PC-3 (cell line): ENCODE measurements around the gene PGF. TPM values are rescaled to one million over a fixed set of nuclear protein-coding genes. Genes with fewer than 3 reads are reported as not detected.

Experiments used
- ATAC-seq: fragments of 200-7000 bp; cut with Tn5 transposase; 2 replicates; pipeline ENCODE4 v1.9.1; 2020; ENCODE audit warnings: mild to moderate bottlenecking, moderate library complexity
- BruUV-seq: library from RNA; stranded (reverse); fragments of 400-500 nt; replicated peaks from 2 replicates; lab custom pipeline; 2021; lab: Mats Ljungman, UMichigan
- CTCF ChIA-PET: fragments of 300-600 bp; sonication (Branson Sonifier 250); formaldehyde crosslinking; loops from one replicate; lab custom pipeline; 2022; ENCODE audit warnings: antibody characterized with exemption; lab: Charles Lee
- POLR2A ChIA-PET: fragments of 300-600 bp; sonication (Branson Sonifier 250); formaldehyde crosslinking; loops from one replicate; lab custom pipeline; 2022; ENCODE audit warnings: antibody characterized with exemption; ENCODE audit not compliant: unreplicated experiment; lab: Charles Lee
- DNase-seq: peaks from one replicate; pipeline ENCODE4 v3.0.0-alpha.2; 2015
- H2AFZ ChIP-seq: fragments of 300-600 bp; sonication (generic); 2 replicates; pipeline ENCODE4 v1.6.0; 2016; ENCODE audit warnings: antibody characterized with exemption, low read length
- H3F3A ChIP-seq: fragments of 300-600 bp; sonication (generic); one replicate; pipeline ENCODE4 v1.6.0; 2017; ENCODE audit warnings: antibody characterized with exemption, low read length, control low read depth, mild to moderate bottlenecking; ENCODE audit not compliant: unreplicated experiment
- H3K27ac ChIP-seq: fragments of 300-600 bp; sonication (generic); 2 replicates; pipeline ENCODE4 v1.5.1; 2016; ENCODE audit warnings: mild to moderate bottlenecking, low read length
- H3K27me3 ChIP-seq: fragments of 300-600 bp; sonication (generic); 2 replicates; pipeline ENCODE4 v1.6.1; 2016; ENCODE audit warnings: low read length, mixed read lengths
- H3K36me3 ChIP-seq: fragments of 300-600 bp; sonication (generic); 2 replicates; pipeline ENCODE4 v1.6.1; 2016; ENCODE audit warnings: low read depth, mixed run types, low read length, mixed read lengths
- H3K4me1 ChIP-seq: fragments of 300-600 bp; sonication (generic); 2 replicates; pipeline ENCODE4 v1.5.1; 2016; ENCODE audit warnings: low read length; ENCODE audit not compliant: insufficient read depth
- H3K4me2 ChIP-seq: fragments of 300-600 bp; sonication (generic); 2 replicates; pipeline ENCODE4 v1.6.0; 2016; ENCODE audit warnings: low read length
- H3K4me3 ChIP-seq: fragments of 300-600 bp; sonication (generic); 2 replicates; pipeline ENCODE4 v1.5.1; 2016; ENCODE audit warnings: mild to moderate bottlenecking, low read length, mixed read lengths
- H3K79me2 ChIP-seq: fragments of 300-600 bp; sonication (generic); 2 replicates; pipeline ENCODE4 v1.6.1; 2017; ENCODE audit warnings: low read length, mixed read lengths
- H3K9ac ChIP-seq: fragments of 300-600 bp; sonication (generic); 2 replicates; pipeline ENCODE4 v1.6.0; 2016; ENCODE audit warnings: mild to moderate bottlenecking, low read length
- H3K9me2 ChIP-seq: fragments of 300-600 bp; sonication (generic); replicated peaks from 2 replicates; pipeline ENCODE4 v1.6.1; 2016; ENCODE audit warnings: mixed run types, low read length, mixed read lengths
- H3K9me3 ChIP-seq: fragments of 300-600 bp; sonication (generic); 2 replicates; pipeline ENCODE4 v1.6.1; 2016; ENCODE audit warnings: low read length, mixed read lengths
- H4K20me1 ChIP-seq: fragments of 300-600 bp; sonication (generic); 2 replicates; pipeline ENCODE4 v1.6.1; 2016; ENCODE audit warnings: low read length, mixed read lengths
- CTCF ChIP-seq: fragments of 300-600 bp; sonication (generic); conservative IDR thresholded peaks from 2 replicates; pipeline ENCODE4 v1.5.1; 2017; ENCODE audit warnings: antibody characterized with exemption, low read depth, mild to moderate bottlenecking, low read length
- EZH2 ChIP-seq: fragments of 300-600 bp; sonication (generic); IDR thresholded peaks from one replicate; pipeline ENCODE4 v1.6.1; 2017; ENCODE audit warnings: antibody characterized with exemption, mild to moderate bottlenecking, low read length; ENCODE audit not compliant: unreplicated experiment
- EZH2phosphoT487 ChIP-seq: fragments of 300-600 bp; sonication (generic); IDR thresholded peaks from 2 replicates; pipeline ENCODE4 v1.6.1; 2018; ENCODE audit warnings: mild to moderate bottlenecking, antibody characterized with exemption, low read length, borderline replicate concordance
- intact Hi-C: fragments of 100-400 bp; cut with micrococcal nuclease; formaldehyde crosslinking; loops from 2 replicates; pipeline ENCODE4 v1.9.0; 2023
- total RNA-seq: library from RNA; depleted of rRNA; stranded (reverse); fragments of >200 nt; gene quantifications from 2 replicates; pipeline ENCODE4 v1.2.3, GENCODE V29; 2014

The PGF gene
- total RNA-seq, 1 experiment from 2014 or later, result 0.26 TPM

GRCh38 chr14:74948228-74949175 lies 6.9 kb downstream of the PGF start:
- intact Hi-C loops, result loop anchor here (10.0 kb wide), 1 partner anchor 136 kb away; no protein-coding TSS in a partner anchor
- H3K4me3 ChIP-seq, result no peak overlapping the region
- no peaks in the 10 kb centered on the region for H3K36me3 ChIP-seq
- TF ChIP-seq EZH2phosphoT487 (no peak), CTCF (no peak), EZH2 (no peak)
- POLR2A ChIA-PET, result no interaction called here
- no peaks in the 10 kb centered on the region for H3K27me3 ChIP-seq
- no TSS peak for BruUV-seq
- H4K20me1 ChIP-seq, result no peaks in the 10 kb centered on the region
- H3K27ac ChIP-seq, result no peak overlapping the region
- peaks cover 15% of the 10 kb centered on the region for H3K4me1 ChIP-seq
- ATAC-seq, result no peak
- H3K79me2 ChIP-seq, result no peaks in the 10 kb centered on the region
- no peaks in the 10 kb centered on the region for H3K9me2 ChIP-seq
- no peak for DNase-seq
- H2AFZ ChIP-seq, result no peak overlapping the region
- no peaks in the 10 kb centered on the region for H3F3A ChIP-seq
- no peaks in the 10 kb centered on the region for H3K9me3 ChIP-seq
- H3K4me2 ChIP-seq, result no peak overlapping the region
- CTCF ChIA-PET, result no interaction called here
- H3K9ac ChIP-seq, result no peak overlapping the region

GRCh38 chr14:74947353-74948227 lies 7.8 kb downstream of the PGF start:
- no peak overlapping the region for H3K9ac ChIP-seq
- intact Hi-C loops, result loop anchor here (2.0 to 10.0 kb wide), 2 partner anchors 55 to 137 kb away; partner anchors contain the start of gene EIF2B2
- TF ChIP-seq EZH2phosphoT487 (no peak), CTCF (no peak), EZH2 (no peak)
- no peaks in the 10 kb centered on the region for H3F3A ChIP-seq
- H3K4me3 ChIP-seq, result no peak overlapping the region
- H3K79me2 ChIP-seq, result no peaks in the 10 kb centered on the region
- no peaks in the 10 kb centered on the region for H4K20me1 ChIP-seq
- no peak overlapping the region for H2AFZ ChIP-seq
- no peaks in the 10 kb centered on the region for H3K9me2 ChIP-seq
- H3K9me3 ChIP-seq, result no peaks in the 10 kb centered on the region
- no peak overlapping the region for H3K27ac ChIP-seq
- POLR2A ChIA-PET, result interaction anchor here (0.6 kb wide), 1 partner anchor 52 kb away, joined by 4 read pairs; no protein-coding TSS in a partner anchor
- H3K4me1 ChIP-seq, result peaks cover 15% of the 10 kb centered on the region
- no peaks in the 10 kb centered on the region for H3K36me3 ChIP-seq
- H3K4me2 ChIP-seq, result no peak overlapping the region
- no TSS peak for BruUV-seq
- ATAC-seq, result no peak
- H3K27me3 ChIP-seq, result no peaks in the 10 kb centered on the region
- CTCF ChIA-PET, result no interaction called here
- no peak for DNase-seq
